Measurements from ENCODE around the gene WNT6.
A peak's percentile ranks its signal among the peaks of the same experiment; 100 is the strongest.

Gene WNT6

DNA sequence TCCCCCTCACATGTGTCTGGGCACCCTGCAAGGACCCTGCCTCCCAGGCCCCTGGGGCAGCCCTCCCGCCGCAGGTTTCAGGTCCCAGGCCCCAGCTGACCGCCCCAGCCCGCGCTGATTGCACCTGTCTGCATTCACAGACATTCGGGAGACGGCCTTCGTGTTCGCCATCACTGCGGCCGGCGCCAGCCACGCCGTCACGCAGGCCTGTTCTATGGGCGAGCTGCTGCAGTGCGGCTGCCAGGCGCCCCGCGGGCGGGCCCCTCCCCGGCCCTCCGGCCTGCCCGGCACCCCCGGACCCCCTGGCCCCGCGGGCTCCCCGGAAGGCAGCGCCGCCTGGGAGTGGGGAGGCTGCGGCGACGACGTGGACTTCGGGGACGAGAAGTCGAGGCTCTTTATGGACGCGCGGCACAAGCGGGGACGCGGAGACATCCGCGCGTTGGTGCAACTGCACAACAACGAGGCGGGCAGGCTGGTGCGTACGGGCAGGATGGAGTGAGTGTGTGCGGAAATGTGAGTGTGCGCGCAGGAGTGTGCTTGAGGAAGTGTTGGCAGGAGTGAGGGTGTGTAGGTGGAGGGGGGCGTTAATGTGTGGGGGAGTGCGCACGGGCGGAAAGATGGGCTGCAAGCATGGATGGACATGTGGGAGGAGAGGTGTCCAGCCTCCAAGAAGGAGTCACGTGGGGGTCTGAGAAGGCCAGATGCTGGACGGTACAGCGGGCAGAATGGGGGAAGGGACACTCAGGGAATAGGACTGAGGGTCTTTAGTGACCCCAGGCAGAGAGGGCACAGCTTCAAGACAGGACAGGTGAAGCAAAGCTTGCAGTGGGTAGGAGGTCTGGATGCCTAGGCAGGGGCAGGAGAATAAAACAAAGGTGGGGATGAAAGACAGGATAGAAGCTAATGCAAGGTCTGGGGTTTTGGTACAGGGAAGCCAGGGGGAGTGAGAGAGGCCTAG lies 12.0 kb downstream of the WNT6 start:
- Mint-ChIP-seq H3K27me3 (ENCODE audit: low read depth) (peaks cover 76% of the 10 kb centered on the region), H3K4me1 (ENCODE audit: low read depth) (peaks cover 4% of the 10 kb centered on the region), H3K4me3 (peak overlapping the region; percentile 46), H3K9me3 (no peaks in the 10 kb centered on the region), H3K36me3 (ENCODE audit: low read depth) (no peaks in the 10 kb centered on the region), H3K27ac (no peak overlapping the region)
- DNase-seq (ENCODE audit: low spot score) = no peak

DNA sequence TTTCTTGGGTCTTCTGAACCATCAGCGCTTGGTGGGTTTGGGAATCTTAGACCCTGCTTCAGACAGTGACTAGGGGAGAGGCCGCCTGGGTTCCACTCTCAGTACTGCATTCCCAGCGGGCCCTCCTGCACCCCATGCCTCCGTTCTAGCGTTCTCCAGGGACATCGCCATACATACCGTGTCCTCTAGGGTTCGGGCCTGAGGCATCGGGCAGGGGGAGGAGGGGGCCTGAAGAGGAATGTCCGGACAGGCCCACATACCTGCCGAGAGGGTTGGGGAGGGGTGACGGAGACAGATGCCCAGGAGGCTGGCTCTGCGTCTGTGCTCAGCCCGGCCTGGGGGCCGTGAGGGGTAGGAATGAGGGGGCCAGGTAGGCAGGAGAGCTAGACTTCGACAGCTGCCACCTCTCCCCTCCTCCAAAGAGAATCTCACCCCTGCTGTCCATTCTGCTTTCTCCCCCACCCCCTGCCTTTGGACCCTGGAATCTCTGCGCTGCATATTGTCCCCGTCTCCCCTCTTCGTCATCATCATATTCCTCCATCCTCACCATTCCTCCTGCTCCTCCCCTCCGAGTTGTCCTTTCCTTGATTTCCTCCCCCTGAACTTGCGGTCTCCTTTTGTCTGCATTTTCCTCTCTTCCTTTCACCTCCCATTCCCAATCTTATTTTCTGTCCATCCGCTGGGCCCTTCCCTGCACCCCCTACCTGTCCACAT lies 13.2 kb downstream of the WNT6 start:
- peaks cover 71% of the 10 kb centered on the region for H3K27me3 Mint-ChIP-seq (ENCODE audit: low read depth)
- no peak for DNase-seq (ENCODE audit: low spot score)
- no peaks in the 10 kb centered on the region for H3K36me3 Mint-ChIP-seq (ENCODE audit: low read depth)
- H3K4me1 Mint-ChIP-seq (ENCODE audit: low read depth) = peaks cover 5% of the 10 kb centered on the region
- no peak overlapping the region for H3K4me3 Mint-ChIP-seq
- H3K27ac Mint-ChIP-seq = no peak overlapping the region
- no peaks in the 10 kb centered on the region for H3K9me3 Mint-ChIP-seq

DNA sequence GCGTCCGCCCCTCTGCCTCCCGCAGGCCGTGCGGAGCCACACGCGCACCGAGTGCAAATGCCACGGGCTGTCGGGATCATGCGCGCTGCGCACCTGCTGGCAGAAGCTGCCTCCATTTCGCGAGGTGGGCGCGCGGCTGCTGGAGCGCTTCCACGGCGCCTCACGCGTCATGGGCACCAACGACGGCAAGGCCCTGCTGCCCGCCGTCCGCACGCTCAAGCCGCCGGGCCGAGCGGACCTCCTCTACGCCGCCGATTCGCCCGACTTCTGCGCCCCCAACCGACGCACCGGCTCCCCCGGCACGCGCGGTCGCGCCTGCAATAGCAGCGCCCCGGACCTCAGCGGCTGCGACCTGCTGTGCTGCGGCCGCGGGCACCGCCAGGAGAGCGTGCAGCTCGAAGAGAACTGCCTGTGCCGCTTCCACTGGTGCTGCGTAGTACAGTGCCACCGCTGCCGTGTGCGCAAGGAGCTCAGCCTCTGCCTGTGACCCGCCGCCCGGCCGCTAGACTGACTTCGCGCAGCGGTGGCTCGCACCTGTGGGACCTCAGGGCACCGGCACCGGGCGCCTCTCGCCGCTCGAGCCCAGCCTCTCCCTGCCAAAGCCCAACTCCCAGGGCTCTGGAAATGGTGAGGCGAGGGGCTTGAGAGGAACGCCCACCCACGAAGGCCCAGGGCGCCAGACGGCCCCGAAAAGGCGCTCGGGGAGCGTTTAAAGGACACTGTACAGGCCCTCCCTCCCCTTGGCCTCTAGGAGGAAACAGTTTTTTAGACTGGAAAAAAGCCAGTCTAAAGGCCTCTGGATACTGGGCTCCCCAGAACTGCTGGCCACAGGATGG lies 14.0 kb downstream of the WNT6 start:
- Mint-ChIP-seq H3K36me3 (ENCODE audit: low read depth) (no peaks in the 10 kb centered on the region), H3K9me3 (no peaks in the 10 kb centered on the region), H3K4me1 (ENCODE audit: low read depth) (peaks cover 5% of the 10 kb centered on the region), H3K27me3 (ENCODE audit: low read depth) (peaks cover 67% of the 10 kb centered on the region), H3K27ac (no peak overlapping the region), H3K4me3 (no peak overlapping the region)
- DNase-seq (ENCODE audit: low spot score) = no peak

DNA sequence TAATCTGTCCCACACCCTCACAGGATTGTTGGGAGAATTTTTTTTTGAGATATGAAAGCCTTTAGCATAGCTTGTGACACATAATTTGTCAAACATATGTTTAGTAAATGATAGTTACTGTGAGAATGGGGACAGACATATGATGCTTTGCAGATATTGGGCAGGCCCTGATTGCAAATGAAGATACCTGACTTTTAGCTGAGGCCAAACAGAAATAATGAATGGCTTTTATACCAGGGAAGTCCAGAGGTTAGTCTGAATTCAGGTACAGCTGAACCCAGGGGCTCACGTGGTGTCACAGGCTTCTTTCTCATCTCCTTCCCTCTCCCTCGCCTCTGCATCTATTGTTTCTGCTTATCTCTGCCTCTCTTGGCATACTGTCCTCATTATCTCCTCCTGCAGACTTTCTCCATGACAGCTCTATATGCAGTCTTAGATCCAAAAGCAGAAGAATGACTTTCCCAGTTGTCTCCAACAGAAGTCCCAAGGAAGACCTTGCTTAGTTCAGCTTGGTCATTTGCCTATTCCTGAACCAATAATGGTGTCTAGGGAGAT lies 16.2 kb downstream of the WNT6 start:
- H3K4me1 Mint-ChIP-seq (ENCODE audit: low read depth) = peaks cover 10% of the 10 kb centered on the region
- no peaks in the 10 kb centered on the region for H3K9me3 Mint-ChIP-seq
- H3K27ac Mint-ChIP-seq = no peak overlapping the region
- no peak for DNase-seq (ENCODE audit: low spot score)
- peaks cover 55% of the 10 kb centered on the region for H3K27me3 Mint-ChIP-seq (ENCODE audit: low read depth)
- no peaks in the 10 kb centered on the region for H3K36me3 Mint-ChIP-seq (ENCODE audit: low read depth)
- H3K4me3 Mint-ChIP-seq = no peak overlapping the region

DNA sequence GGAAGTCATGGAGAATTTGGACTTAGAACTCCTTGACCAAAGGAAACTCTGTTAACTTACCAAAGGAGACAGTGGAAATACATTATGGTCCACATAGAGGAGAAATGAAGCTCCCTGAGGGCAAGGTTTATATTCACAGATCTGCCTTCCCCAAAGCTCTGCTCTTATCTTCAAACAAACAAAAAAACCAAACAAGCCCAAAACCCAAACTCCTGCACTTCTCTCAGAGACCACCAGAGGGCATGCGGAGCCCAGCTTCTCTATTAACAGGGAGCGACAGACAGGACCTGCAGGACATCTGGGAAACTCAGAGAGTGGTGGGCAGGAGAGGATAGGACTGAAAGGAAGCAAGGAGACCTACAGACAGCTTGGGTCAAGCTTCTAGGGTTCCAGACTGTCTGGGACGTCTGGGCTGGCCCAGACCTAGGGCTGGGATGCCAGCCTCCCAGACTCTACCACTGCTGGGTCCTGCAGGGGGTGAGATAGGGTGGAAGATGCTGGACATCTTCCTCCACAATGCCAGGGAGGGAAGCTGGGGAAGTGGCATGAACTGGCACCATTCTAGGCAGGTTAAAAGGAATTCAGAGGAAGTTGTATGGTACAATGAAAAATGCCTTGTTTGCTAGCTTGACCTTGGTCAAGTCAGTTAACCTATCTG lies 17.1 kb downstream of the WNT6 start:
- H3K4me3 Mint-ChIP-seq = no peak overlapping the region
- no peaks in the 10 kb centered on the region for H3K36me3 Mint-ChIP-seq (ENCODE audit: low read depth)
- no peaks in the 10 kb centered on the region for H3K9me3 Mint-ChIP-seq
- H3K27me3 Mint-ChIP-seq (ENCODE audit: low read depth) = peaks cover 59% of the 10 kb centered on the region
- DNase-seq (ENCODE audit: low spot score) = peak; percentile 46
- peaks cover 10% of the 10 kb centered on the region for H3K4me1 Mint-ChIP-seq (ENCODE audit: low read depth)
- H3K27ac Mint-ChIP-seq = no peak overlapping the region

DNA sequence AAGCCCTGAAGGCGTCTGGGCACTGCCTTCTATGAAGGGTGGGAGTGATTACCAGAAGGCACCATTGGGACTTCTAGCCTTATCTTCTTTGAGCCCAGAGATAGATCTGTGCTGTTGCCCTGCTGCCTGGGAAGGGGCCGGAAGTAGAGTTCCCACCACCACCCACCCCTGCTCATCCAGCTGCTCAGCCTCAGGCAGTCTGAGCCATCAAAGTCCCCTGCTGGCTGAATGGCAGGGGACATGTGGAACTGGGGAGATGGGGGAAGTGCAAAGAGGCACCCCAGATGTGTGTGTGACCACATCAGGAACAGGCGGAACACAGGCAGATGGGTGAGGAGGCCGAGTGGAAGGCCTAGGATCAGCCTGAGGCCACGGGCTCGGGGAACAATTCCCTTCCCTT lies 17.7 kb downstream of the WNT6 start:
- Mint-ChIP-seq H3K27me3 (ENCODE audit: low read depth) (peaks cover 59% of the 10 kb centered on the region), H3K9me3 (no peaks in the 10 kb centered on the region), H3K27ac (no peak overlapping the region), H3K36me3 (ENCODE audit: low read depth) (no peaks in the 10 kb centered on the region), H3K4me1 (ENCODE audit: low read depth) (peaks cover 9% of the 10 kb centered on the region), H3K4me3 (no peak overlapping the region)
- no peak for DNase-seq (ENCODE audit: low spot score)

DNA sequence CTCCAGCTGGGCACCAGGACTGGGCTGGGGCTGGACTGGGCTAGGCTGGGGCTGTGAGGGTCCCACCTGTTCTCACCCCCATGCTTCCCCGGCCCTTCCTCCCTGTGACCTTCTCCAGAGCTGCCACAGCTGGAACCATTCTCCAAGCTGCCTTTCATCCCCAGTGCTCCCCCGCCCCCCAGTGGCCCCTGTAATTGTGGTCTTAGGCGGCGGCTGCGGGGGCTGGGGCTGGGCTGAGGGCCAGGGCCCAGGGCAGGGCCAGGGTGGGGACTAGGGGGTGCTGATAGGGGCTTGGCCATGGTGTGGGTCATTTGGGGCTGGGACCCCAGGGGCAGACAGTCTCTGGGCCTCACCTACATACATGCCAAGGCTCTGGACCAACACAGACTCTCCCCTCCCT lies 18.3 kb downstream of the WNT6 start:
- no peaks in the 10 kb centered on the region for H3K36me3 Mint-ChIP-seq (ENCODE audit: low read depth)
- H3K4me1 Mint-ChIP-seq (ENCODE audit: low read depth) = peaks cover 9% of the 10 kb centered on the region

DNA sequence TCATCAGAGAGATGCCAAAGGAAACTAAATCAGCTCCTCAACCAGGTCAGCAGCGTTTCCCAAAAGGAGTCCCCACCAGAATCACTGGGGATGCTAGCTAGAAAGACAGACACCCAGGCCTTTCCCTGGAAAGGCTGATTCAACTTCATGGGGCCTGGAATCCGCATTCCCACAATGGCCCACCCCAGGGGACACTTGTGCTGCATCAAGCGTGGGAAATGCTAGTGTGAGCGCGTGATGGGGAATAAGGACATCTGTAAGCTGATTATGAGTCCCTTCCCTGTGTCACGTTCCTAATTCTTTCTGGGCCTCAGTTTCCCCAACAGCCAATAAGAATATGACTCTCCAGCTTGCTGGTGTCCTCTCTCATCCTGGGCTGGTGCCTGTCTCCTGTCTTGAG lies 18.9 kb downstream of the WNT6 start:
- H3K27ac Mint-ChIP-seq = no peak overlapping the region
- peaks cover 59% of the 10 kb centered on the region for H3K27me3 Mint-ChIP-seq (ENCODE audit: low read depth)
- no peak overlapping the region for H3K4me3 Mint-ChIP-seq
- DNase-seq (ENCODE audit: low spot score) = no peak
- H3K36me3 Mint-ChIP-seq (ENCODE audit: low read depth) = no peaks in the 10 kb centered on the region
- peaks cover 11% of the 10 kb centered on the region for H3K4me1 Mint-ChIP-seq (ENCODE audit: low read depth)
- no peaks in the 10 kb centered on the region for H3K9me3 Mint-ChIP-seq

More for the DNA sequence above, 18.3 kb downstream of the WNT6 start:
- Mint-ChIP-seq H3K27ac (no peak overlapping the region), H3K4me3 (no peak overlapping the region), H3K27me3 (ENCODE audit: low read depth) (peaks cover 59% of the 10 kb centered on the region), H3K9me3 (no peaks in the 10 kb centered on the region)
- DNase-seq (ENCODE audit: low spot score) = no peak

DNA sequence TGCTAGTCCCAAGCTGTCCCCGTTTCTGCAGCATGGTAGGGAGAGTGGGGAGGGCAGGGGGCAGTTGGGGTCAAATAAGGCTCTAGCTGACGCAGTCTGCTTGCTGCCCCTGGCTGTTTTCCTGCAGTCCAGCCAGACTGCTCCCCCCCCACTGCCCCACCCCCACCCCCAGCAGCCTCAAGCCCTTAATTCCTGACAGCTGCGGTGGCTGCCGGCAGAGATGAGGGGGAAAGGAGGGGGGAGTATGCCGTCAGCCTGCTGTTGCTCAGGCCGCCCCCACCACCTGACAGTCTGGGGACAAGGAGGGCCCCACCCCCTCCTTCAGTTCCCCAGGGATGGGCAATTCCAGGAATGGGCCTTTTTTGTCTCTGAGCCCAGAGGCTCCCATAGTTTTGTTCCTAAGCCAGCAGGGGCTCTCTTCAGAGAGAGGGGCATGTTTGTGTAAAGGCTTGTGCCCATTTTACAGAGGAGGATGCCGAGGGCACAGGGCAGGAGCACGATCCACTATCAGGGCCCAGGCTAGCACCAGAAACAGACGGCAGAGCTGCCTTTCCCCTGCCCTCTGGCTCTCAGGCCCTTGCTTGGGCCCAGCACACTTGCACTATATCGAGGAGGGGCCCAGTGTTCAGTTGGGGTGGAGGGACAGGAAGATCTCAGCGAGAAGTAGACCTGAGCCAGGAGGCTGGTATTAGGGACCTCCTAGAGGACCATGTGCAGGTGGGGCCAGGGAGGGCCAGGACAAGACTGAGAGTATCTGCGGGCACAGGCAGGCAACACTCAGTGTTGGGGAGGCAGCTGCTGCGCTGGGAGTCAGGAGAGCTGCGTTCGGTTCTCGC lies 19.5 kb downstream of the WNT6 start:
- Mint-ChIP-seq H3K36me3 (ENCODE audit: low read depth) (no peaks in the 10 kb centered on the region), H3K27me3 (ENCODE audit: low read depth) (peaks cover 61% of the 10 kb centered on the region), H3K9me3 (no peaks in the 10 kb centered on the region), H3K4me1 (ENCODE audit: low read depth) (peaks cover 11% of the 10 kb centered on the region), H3K4me3 (peak overlapping the region; percentile 21), H3K27ac (no peak overlapping the region)
- no peak for DNase-seq (ENCODE audit: low spot score)

DNA sequence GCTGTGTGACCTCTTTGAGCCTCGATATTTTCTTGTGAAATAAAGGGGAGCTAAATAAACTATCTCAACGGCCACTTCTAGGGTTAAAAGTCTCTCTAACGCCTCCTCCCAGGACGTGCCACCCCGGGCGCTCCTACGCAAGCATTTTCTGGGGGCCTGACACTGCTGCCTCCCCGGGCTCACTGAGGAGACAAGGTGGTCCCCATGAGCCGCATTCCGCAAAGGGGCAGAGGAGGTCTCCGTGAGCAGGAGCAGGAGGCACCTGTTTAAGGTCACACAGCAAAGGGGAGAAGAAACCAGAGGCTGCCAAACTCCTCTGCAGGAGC lies 20.1 kb downstream of the WNT6 start:
- H3K27ac Mint-ChIP-seq = no peak overlapping the region

DNA sequence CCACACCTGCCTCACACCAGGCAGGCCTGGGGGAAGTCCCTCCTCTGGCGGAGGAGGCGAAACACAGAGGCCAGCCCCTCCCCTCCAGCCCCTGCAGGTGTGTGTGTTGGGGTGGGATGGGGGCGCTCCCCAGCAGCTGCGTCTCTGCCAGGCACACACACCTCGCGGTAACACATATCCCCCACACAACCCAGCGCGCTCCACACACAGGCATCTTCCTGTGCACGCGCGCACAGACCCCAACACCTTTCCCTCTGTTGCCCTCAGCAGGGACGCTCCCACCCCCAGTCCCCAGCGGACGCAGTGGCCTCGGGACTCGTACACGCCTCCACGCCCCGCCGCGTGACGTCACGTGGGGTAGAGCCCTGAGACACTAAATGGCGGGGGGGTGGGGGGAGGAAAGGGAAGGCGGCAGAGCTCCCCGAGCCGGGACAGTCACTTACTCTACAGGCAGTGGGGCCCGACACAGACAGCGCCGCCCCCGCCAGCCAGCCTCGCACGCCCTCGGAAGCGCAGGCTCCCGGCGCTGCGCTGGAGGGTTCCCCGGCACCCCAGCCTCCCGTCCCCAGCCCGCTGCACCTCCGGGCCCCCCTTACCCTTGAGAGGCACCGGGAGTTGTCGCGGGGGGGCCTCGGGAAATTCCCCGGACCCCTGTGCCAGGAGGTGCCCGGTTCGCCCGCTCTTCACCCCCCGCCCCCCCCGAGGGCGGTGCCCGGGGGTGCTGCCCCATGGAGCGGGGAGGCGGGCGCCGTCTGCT lies 20.7 kb downstream of the WNT6 start, which contains the start of gene WNT10A:
TSS of gene WNT10A (plus strand) at position 751 of the 757 bp plus-strand sequence. CDS start 144 bp downstream, outside the sequence.
- Mint-ChIP-seq H3K4me1 (ENCODE audit: low read depth) (peaks cover 11% of the 10 kb centered on the region), H3K36me3 (ENCODE audit: low read depth) (no peaks in the 10 kb centered on the region), H3K27ac (no peak within 1 kb of the TSS), H3K27me3 (ENCODE audit: low read depth) (peaks cover 62% of the 10 kb centered on the region), H3K4me3 (peak within 1 kb of the TSS; percentile 58), H3K9me3 (no peaks in the 10 kb centered on the region)
- peak; percentile 39 for DNase-seq (ENCODE audit: low spot score)

More for the DNA sequence above, 20.1 kb downstream of the WNT6 start:
- Mint-ChIP-seq H3K9me3 (no peaks in the 10 kb centered on the region), H3K27me3 (ENCODE audit: low read depth) (peaks cover 60% of the 10 kb centered on the region), H3K36me3 (ENCODE audit: low read depth) (no peaks in the 10 kb centered on the region), H3K4me3 (peak overlapping the region; percentile 58), H3K4me1 (ENCODE audit: low read depth) (peaks cover 11% of the 10 kb centered on the region)
- DNase-seq (ENCODE audit: low spot score) = no peak
